Transverse colon (tissue), 3 donors: ENCODE results near the gene FAU.

Source experiments
- POLR2A ChIP-seq: fragments of 450-650 bp; IDR thresholded peaks from one replicate; pipeline ENCODE4 v1.6.1; 2016; ENCODE audit warnings: antibody characterized with exemption, mild to moderate bottlenecking, moderate library complexity
- POLR2AphosphoS5 ChIP-seq, 3 donors: sonication (generic); formaldehyde crosslinking; IDR thresholded peaks; one replicate each; pipeline ENCODE4 v1.6.1; 2016; ENCODE audit warnings: antibody characterized with exemption in 3 of 3

- TF ChIP-seq POLR2AphosphoS5 (IDR thresholded peaks at IDR 0.05) (peak; percentile 90 to 95 (median 93)), POLR2A (peak; percentile 83)
Measured at GRCh38 chr11:65083834-65084597, 37.9 kb downstream of the FAU start, which contains the start of the genes CDCA5 and ZFPL1.
